Lower leg skin (tissue), 4 donors: ENCODE data around the gene TMEM134. TPM values are rescaled to one million over a fixed set of nuclear protein-coding genes. Genes with fewer than 3 reads are reported as not detected.

ENCODE experiments used
- DNase-seq, 2 donors: peaks; one replicate each; pipeline ENCODE4 v3.0.0-alpha.2; 2019; ENCODE audit warnings: low spot score in 2 of 2
- H3K4me3 ChIP-seq: fragments of 200-600 bp; sonication (generic); 2 replicates; pipeline ENCODE4 v1.5.1; 2017; ENCODE audit warnings: mild to moderate bottlenecking, low read depth; ENCODE audit not compliant: poor library complexity, severe bottlenecking
- POLR2A ChIP-seq, 2 donors: fragments of 450-650 bp; IDR thresholded peaks; one replicate each; pipeline ENCODE4 v1.6.1; 2016 to 2017; ENCODE audit warnings: antibody characterized with exemption in 2 of 2, mild to moderate bottlenecking in 1 of 2, moderate library complexity in 1 of 2
- WGBS, 2 donors: methylation state at CpG; one replicate each; pipeline ENCODE4 v1.1.5; 2018; 5-methylcytosine and 5-hydroxymethylcytosine counted together
- intact Hi-C: fragments of 100-400 bp; cut with DNase I; formaldehyde crosslinking; loops from one replicate; pipeline ENCODE4 v1.15.0; 2023; ENCODE audit warnings: low total_unique reads
- total RNA-seq, 4 donors: library from RNA; depleted of rRNA; stranded (reverse); fragments of >200 nt; gene quantifications; one replicate each; pipeline ENCODE4 v1.1.0, GENCODE V29; 2016
- TF ChIP-seq, protein P1 (sequence below), 3 donors: fragments of 450-650 bp; IDR thresholded peaks; one replicate each; pipeline ENCODE4 v1.5.1; 2016; ENCODE audit warnings: antibody characterized with exemption in 3 of 3, mild to moderate bottlenecking in 3 of 3, moderate library complexity in 2 of 3

TMEM134 gene
- total RNA-seq, 4 donors from 2014 or later, result 202 to 374 (median 252) TPM

DNA sequence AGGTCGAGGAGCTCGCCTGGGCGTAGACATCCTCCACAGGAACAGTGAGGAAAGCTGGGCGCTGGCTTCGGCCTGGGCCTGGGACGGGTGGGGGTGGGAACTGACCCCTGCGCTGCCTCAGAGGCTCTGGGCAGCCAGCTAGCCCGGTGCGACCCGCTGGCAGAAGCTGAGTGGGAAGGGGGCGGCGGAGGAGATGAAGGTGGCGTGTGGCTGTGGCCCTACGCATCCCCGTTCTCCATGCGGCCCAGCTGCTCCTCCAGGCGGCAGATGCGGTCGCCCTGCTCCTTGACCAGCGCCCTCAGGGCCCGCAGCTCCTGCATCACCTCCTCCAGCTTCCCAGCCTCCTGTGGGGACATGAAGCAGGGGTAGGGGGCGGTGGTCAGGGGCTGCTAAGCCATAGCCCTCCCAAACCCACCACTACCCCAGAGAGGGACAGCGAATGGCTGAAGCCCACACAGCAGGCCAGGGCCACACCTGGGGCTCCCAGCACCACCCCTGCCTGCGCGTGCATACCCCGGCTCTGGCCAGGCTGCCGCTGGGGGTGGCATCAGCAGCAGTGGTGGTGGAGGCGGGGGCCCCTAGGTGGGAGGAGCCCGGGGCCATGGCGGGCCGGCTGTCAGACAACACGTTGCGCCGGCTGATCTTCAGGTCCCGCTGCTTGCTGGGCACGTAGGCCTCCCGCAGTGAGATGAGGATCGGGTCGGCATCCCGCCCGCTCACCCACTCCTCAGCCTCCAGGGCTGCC is 30.7 kb downstream of the TMEM134 start:
- 76 to 85% methylated on average over 29 to 32 of the region's 41 CpGs for WGBS, 2 donors
- TF ChIP-seq POLR2A (IDR thresholded peaks at IDR 0.05), result no peak
- TF ChIP-seq, protein P1, sequence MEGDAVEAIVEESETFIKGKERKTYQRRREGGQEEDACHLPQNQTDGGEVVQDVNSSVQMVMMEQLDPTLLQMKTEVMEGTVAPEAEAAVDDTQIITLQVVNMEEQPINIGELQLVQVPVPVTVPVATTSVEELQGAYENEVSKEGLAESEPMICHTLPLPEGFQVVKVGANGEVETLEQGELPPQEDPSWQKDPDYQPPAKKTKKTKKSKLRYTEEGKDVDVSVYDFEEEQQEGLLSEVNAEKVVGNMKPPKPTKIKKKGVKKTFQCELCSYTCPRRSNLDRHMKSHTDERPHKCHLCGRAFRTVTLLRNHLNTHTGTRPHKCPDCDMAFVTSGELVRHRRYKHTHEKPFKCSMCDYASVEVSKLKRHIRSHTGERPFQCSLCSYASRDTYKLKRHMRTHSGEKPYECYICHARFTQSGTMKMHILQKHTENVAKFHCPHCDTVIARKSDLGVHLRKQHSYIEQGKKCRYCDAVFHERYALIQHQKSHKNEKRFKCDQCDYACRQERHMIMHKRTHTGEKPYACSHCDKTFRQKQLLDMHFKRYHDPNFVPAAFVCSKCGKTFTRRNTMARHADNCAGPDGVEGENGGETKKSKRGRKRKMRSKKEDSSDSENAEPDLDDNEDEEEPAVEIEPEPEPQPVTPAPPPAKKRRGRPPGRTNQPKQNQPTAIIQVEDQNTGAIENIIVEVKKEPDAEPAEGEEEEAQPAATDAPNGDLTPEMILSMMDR (IDR thresholded peaks at IDR 0.05), result no peak
- intact Hi-C loops, result no loop called here
- DNase-seq, result peak in 1 of 2 donors; percentile 87
- no peak overlapping the region for H3K4me3 ChIP-seq

- no peak for TF ChIP-seq POLR2A (IDR thresholded peaks at IDR 0.05)
- TF ChIP-seq, protein P1 (IDR thresholded peaks at IDR 0.05), result no peak
- H3K4me3 ChIP-seq, result no peak overlapping the region
- intact Hi-C loops, result no loop called here
- no peak for DNase-seq
- 65 to 67% methylated on average over 3 of the region's 3 CpGs for WGBS, 2 donors
Measured at GRCh38 chr11:67437809-67438157, 31.3 kb downstream of the TMEM134 start.

DNA sequence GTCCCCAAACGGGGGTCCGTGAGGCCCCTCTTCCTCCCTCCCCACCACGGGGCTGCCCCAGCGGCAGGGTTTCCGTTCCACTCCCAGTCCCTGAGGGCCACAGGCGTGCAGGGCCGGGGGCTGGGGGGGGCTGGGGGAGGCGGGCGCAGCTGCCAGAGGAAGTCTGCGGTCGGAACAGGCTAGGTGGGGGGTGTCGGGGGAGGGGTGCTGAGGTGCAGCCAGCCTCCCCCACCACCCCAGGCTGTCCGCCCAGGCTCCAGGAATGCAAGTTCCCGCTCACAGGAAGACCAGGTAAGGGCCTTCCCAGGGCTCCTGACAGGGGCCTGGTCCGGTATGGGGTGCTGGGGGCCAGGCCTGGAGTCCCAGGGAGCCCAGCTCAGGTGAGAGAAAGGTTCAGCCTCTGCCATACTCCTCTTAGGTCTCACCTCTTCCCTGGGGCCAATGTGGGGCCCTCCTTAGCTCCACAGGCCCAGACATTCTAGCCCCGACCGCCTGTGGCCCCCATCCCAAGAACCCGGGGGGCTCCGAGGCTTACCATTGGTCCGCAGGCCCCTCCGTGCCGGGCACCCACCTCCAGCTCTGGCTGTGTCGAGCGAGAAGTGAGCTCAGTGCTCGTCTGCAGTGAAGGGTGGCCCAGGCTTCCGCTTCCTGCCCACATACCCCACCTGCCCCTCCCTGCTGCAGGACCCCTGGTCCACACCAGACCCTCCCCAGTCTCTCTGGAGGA is 31.8 kb downstream of the TMEM134 start, which contains the start of gene PTPRCAP:
Gene PTPRCAP (minus strand): TSS at position 601 of the 727 bp plus-strand sequence. CDS start 63 bp downstream, at position 538.
- intact Hi-C loops, result no loop called here
- DNase-seq, result peak in 1 of 2 donors; percentile 89
- TF ChIP-seq, protein P1 (IDR thresholded peaks at IDR 0.05), result no peak
- no peak for TF ChIP-seq POLR2A (IDR thresholded peaks at IDR 0.05)
- H3K4me3 ChIP-seq, result no peak within 1 kb of the TSS
- WGBS, 2 donors, result 61 to 67% methylated on average over 16 to 21 of the region's 26 CpGs

GRCh38 chr11:67436459-67437081 is 32.5 kb downstream of the TMEM134 start:
- no peak for DNase-seq
- WGBS, 2 donors, result 42 to 47% methylated on average over 6 of the region's 6 CpGs
- H3K4me3 ChIP-seq, result no peak overlapping the region
- intact Hi-C loops, result no loop called here
- TF ChIP-seq, protein P1 (IDR thresholded peaks at IDR 0.05), result no peak
- TF ChIP-seq POLR2A (IDR thresholded peaks at IDR 0.05), result no peak

DNA sequence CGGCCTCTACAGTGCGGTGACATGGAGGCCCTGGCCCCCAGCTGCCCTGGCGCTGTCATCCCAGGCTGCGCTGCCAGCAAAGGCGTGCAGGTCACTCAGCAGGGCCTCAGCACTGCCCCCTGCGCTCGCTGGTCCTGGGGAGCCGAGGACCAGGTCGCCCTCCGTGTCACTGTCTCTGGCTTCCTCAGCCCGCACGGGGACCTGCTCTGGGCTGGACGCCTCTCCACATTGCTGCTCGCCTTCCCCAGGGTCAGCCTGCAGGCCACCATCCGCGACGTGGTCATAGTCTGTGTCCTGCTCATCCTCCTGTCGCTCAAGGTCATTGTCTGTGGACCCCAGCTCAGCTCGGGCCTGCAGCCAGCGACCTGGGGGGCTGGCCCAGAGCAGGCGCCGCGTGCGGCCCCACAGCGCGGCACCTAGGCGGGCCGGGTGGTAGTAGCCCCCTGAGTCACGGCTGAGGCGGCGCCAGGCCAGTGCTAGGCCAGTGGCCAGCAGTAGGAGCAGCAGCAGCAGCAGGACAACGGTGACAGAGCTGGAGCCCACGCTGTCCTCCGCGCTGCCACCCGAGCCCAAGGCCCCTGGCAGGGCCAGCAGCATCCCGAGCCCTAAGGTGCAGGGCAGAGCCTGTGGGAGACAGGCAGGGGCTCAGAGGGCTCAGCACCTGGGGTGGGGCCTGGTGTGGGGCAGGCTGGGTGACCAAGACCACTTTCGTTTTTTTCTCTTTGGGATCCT is 33.2 kb downstream of the TMEM134 start:
- no peak for TF ChIP-seq POLR2A (IDR thresholded peaks at IDR 0.05)
- TF ChIP-seq, protein P1 (IDR thresholded peaks at IDR 0.05), result no peak
- H3K4me3 ChIP-seq, result no peak overlapping the region
- DNase-seq, result no peak
- WGBS, 2 donors, result 88 to 93% methylated on average over 21 to 38 of the region's 38 CpGs
- intact Hi-C loops, result no loop called here
